ENCODE data around the gene WEE2.
A peak's percentile ranks its signal among the peaks of the same experiment; 100 is the strongest.
"Not testable (repeated sequence)": the region's sequence is repeated elsewhere in the genome, so short reads cannot be mapped to it uniquely, and the experiment has no call there.

WEE2 gene

GRCh38 chr7:141708351-141708750 is at the start of gene WEE2:
Gene WEE2 (plus strand): TSS chr7:141708353. CDS start chr7:141708759, 406 bp downstream.
- no peak for DNase-seq

GRCh38 chr7:141659501-141659900 is 48.7 kb upstream of the WEE2 start:
- DNase-seq: no peak

- DNase-seq: peak; percentile 94
Observed at GRCh38 chr7:141660259-141660658, 47.9 kb upstream of the WEE2 start.

- DNase-seq: peak; percentile 82
Observed at GRCh38 chr7:141663081-141663849, 44.9 kb upstream of the WEE2 start.

- no peak for DNase-seq
Observed at GRCh38 chr7:141664450-141664849, 43.7 kb upstream of the WEE2 start.

GRCh38 chr7:141665208-141666035 is 42.7 kb upstream of the WEE2 start:
- DNase-seq: no peak

GRCh38 chr7:141666071-141666470 is 42.1 kb upstream of the WEE2 start:
- no peak for DNase-seq

GRCh38 chr7:141668853-141669252 is 39.3 kb upstream of the WEE2 start:
- DNase-seq: no peak

- DNase-seq: peak; percentile 92
Observed at GRCh38 chr7:141671705-141672496, 36.3 kb upstream of the WEE2 start.

- no peak for DNase-seq
Observed at GRCh38 chr7:141673346-141673745, 34.8 kb upstream of the WEE2 start.

GRCh38 chr7:141674171-141674671 is 33.9 kb upstream of the WEE2 start:
- DNase-seq: no peak

- DNase-seq: no peak
Observed at GRCh38 chr7:141674702-141675101, 33.5 kb upstream of the WEE2 start.

GRCh38 chr7:141675436-141676215 is 32.5 kb upstream of the WEE2 start:
- peak; percentile 84 for DNase-seq

- DNase-seq: no peak
Observed at GRCh38 chr7:141676618-141677017, 31.5 kb upstream of the WEE2 start.

- no peak for DNase-seq
Observed at GRCh38 chr7:141679014-141679413, 29.1 kb upstream of the WEE2 start.

- DNase-seq: no peak
Observed at GRCh38 chr7:141685285-141686023, 22.7 kb upstream of the WEE2 start.

GRCh38 chr7:141686074-141686473 is 22.1 kb upstream of the WEE2 start:
- no peak for DNase-seq

GRCh38 chr7:141686670-141687069 is 21.5 kb upstream of the WEE2 start:
- DNase-seq: no peak

GRCh38 chr7:141688043-141688442 is 20.1 kb upstream of the WEE2 start:
- no peak for DNase-seq

GRCh38 chr7:141689072-141689825 is 18.9 kb upstream of the WEE2 start:
- DNase-seq: not testable (repeated sequence)

- no peak for DNase-seq
Observed at GRCh38 chr7:141691540-141691939, 16.6 kb upstream of the WEE2 start.
